ENCODE measurements around the gene CELSR2. TPM values are rescaled to one million over a fixed set of nuclear protein-coding genes. Genes with fewer than 3 reads are reported as not detected.
"Not testable (repeated sequence)": the region's sequence is repeated elsewhere in the genome, so short reads cannot be mapped to it uniquely, and the experiment has no call there.

The CELSR2 gene
- total RNA-seq, 1 experiment from 2014 or later, result 30.2 TPM

GRCh38 chr1:109282497-109282951 is 33.2 kb downstream of the CELSR2 start:
- POLR2A ChIA-PET (ENCODE audit: low non-redundant PET), result no interaction called here
- no TSS peak for BruUV-seq (replicated peaks)
- peak overlapping the region; percentile 88 for H3K4me3 ChIP-seq (ENCODE audit: low read depth, low read length, poor library complexity, severe bottlenecking)
- intact Hi-C loops (cut with micrococcal nuclease; ENCODE audit: unreplicated experiment), result loop anchor here (2.0 kb wide), 1 partner anchor 116 kb away; no protein-coding TSS in a partner anchor
- peak overlapping the region; percentile 82 for H3K27ac ChIP-seq (ENCODE audit: low read depth, low read length, poor library complexity, severe bottlenecking)
- TF ChIP-seq EZH2 (IDR thresholded peaks at IDR 0.05; ENCODE audit: borderline replicate concordance, low read depth, low read length, poor library complexity, severe bottlenecking) (no peak), CTCF (conservative IDR thresholded peaks at IDR 0.05; ENCODE audit: low read depth, low read length) (no peak)
- H3K27me3 ChIP-seq (replicated peaks; ENCODE audit: insufficient read depth, low read depth, low read length, poor library complexity), result no peaks in the 10 kb centered on the region
- CTCF ChIA-PET, result interaction anchor here (0.6 to 1.0 kb wide), 2 partner anchors 144 to 641 kb away, joined by 4 to 8 read pairs; partner anchors contain the start of gene PSMA5
- peaks cover 28% of the 10 kb centered on the region for H3K4me1 ChIP-seq (ENCODE audit: insufficient read depth, low read length, poor library complexity, severe bottlenecking)
- H3K9me3 ChIP-seq (ENCODE audit: low read depth, low read length, poor library complexity, severe bottlenecking), result no peaks in the 10 kb centered on the region
- H3K36me3 ChIP-seq (ENCODE audit: insufficient read depth, low read length, poor library complexity, severe bottlenecking), result peaks cover 28% of the 10 kb centered on the region
- no peak for DNase-seq (ENCODE audit: low spot score)

- H3K27me3 ChIP-seq (replicated peaks; ENCODE audit: insufficient read depth, low read depth, low read length, poor library complexity), result no peaks in the 10 kb centered on the region
- H3K27ac ChIP-seq (ENCODE audit: low read depth, low read length, poor library complexity, severe bottlenecking), result peak within 1 kb of the TSS; percentile 82
- peaks cover 28% of the 10 kb centered on the region for H3K4me1 ChIP-seq (ENCODE audit: insufficient read depth, low read length, poor library complexity, severe bottlenecking)
- no peaks in the 10 kb centered on the region for H3K9me3 ChIP-seq (ENCODE audit: low read depth, low read length, poor library complexity, severe bottlenecking)
- intact Hi-C loops (cut with micrococcal nuclease; ENCODE audit: unreplicated experiment), result loop anchor here (2.0 kb wide), 1 partner anchor 116 kb away; no protein-coding TSS in a partner anchor
- CTCF ChIA-PET, result interaction anchor here (0.6 to 1.0 kb wide), 3 partner anchors 116 to 640 kb away, joined by 4 to 5 read pairs (median 4); no protein-coding TSS in a partner anchor
- peak within 1 kb of the TSS; percentile 88 for H3K4me3 ChIP-seq (ENCODE audit: low read depth, low read length, poor library complexity, severe bottlenecking)
- peak; percentile 56 for TF ChIP-seq CTCF (conservative IDR thresholded peaks at IDR 0.05; ENCODE audit: low read depth, low read length)
- TF ChIP-seq EZH2 (IDR thresholded peaks at IDR 0.05; ENCODE audit: borderline replicate concordance, low read depth, low read length, poor library complexity, severe bottlenecking), result no peak
- peaks cover 28% of the 10 kb centered on the region for H3K36me3 ChIP-seq (ENCODE audit: insufficient read depth, low read length, poor library complexity, severe bottlenecking)
- peak; percentile 98 for DNase-seq (ENCODE audit: low spot score)
- BruUV-seq (replicated peaks), result TSS peak; percentile 93
- POLR2A ChIA-PET (ENCODE audit: low non-redundant PET), result no interaction called here
These were observed 33.8 kb downstream of the CELSR2 start, which contains the start of gene PSRC1 for GRCh38 chr1:109282952-109283747. TSS of gene PSRC1 (minus strand) at chr1:109283145.

GRCh38 chr1:109283748-109284600 is 34.6 kb downstream of the CELSR2 start:
- Histone ChIP-seq H3K27ac (ENCODE audit: low read depth, low read length, poor library complexity, severe bottlenecking) (peak overlapping the region; percentile 82), H3K4me3 (ENCODE audit: low read depth, low read length, poor library complexity, severe bottlenecking) (peak overlapping the region; percentile 88), H3K9me3 (ENCODE audit: low read depth, low read length, poor library complexity, severe bottlenecking) (no peaks in the 10 kb centered on the region), H3K27me3 (replicated peaks; ENCODE audit: insufficient read depth, low read depth, low read length, poor library complexity) (no peaks in the 10 kb centered on the region), H3K4me1 (ENCODE audit: insufficient read depth, low read length, poor library complexity, severe bottlenecking) (peaks cover 28% of the 10 kb centered on the region), H3K36me3 (ENCODE audit: insufficient read depth, low read length, poor library complexity, severe bottlenecking) (peaks cover 22% of the 10 kb centered on the region)
- ChIA-PET POLR2A (ENCODE audit: low non-redundant PET) (no interaction called here), CTCF (interaction anchor here (0.7 kb wide), 1 partner anchor 147 kb away, joined by 4 read pairs; no protein-coding TSS in a partner anchor)
- TF ChIP-seq EZH2 (IDR thresholded peaks at IDR 0.05; ENCODE audit: borderline replicate concordance, low read depth, low read length, poor library complexity, severe bottlenecking), result no peak
- no peak for TF ChIP-seq CTCF (conservative IDR thresholded peaks at IDR 0.05; ENCODE audit: low read depth, low read length)
- peak; percentile 66 for DNase-seq (ENCODE audit: low spot score)
- intact Hi-C loops (cut with micrococcal nuclease; ENCODE audit: unreplicated experiment), result loop anchor here (2.0 kb wide), 1 partner anchor 115 kb away; no protein-coding TSS in a partner anchor
- no TSS peak for BruUV-seq (replicated peaks)

GRCh38 chr1:109286762-109287161 is 37.4 kb downstream of the CELSR2 start:
- BruUV-seq (replicated peaks); DNase-seq (ENCODE audit: low spot score); H3K36me3 ChIP-seq (ENCODE audit: insufficient read depth, low read length, poor library complexity, severe bottlenecking); H3K4me3 ChIP-seq (ENCODE audit: low read depth, low read length, poor library complexity, severe bottlenecking); POLR2A ChIA-PET (ENCODE audit: low non-redundant PET); H3K9me3 ChIP-seq (ENCODE audit: low read depth, low read length, poor library complexity, severe bottlenecking); CTCF ChIA-PET; intact Hi-C loops (cut with micrococcal nuclease; ENCODE audit: unreplicated experiment); H3K27me3 ChIP-seq (replicated peaks; ENCODE audit: insufficient read depth, low read depth, low read length, poor library complexity); H3K27ac ChIP-seq (ENCODE audit: low read depth, low read length, poor library complexity, severe bottlenecking): not testable (repeated sequence)
- H3K4me1 ChIP-seq (ENCODE audit: insufficient read depth, low read length, poor library complexity, severe bottlenecking), result peaks cover 19% of the 10 kb centered on the region
